LNCAP (cell line): ENCODE data around the gene FZR1.

Source experiments
- CTCF ChIP-seq: fragments of 450-650 bp; IDR thresholded peaks from 2 replicates; pipeline ENCODE4 v1.5.1; 2017; ENCODE audit warnings: mild to moderate bottlenecking

Gene FZR1

DNA sequence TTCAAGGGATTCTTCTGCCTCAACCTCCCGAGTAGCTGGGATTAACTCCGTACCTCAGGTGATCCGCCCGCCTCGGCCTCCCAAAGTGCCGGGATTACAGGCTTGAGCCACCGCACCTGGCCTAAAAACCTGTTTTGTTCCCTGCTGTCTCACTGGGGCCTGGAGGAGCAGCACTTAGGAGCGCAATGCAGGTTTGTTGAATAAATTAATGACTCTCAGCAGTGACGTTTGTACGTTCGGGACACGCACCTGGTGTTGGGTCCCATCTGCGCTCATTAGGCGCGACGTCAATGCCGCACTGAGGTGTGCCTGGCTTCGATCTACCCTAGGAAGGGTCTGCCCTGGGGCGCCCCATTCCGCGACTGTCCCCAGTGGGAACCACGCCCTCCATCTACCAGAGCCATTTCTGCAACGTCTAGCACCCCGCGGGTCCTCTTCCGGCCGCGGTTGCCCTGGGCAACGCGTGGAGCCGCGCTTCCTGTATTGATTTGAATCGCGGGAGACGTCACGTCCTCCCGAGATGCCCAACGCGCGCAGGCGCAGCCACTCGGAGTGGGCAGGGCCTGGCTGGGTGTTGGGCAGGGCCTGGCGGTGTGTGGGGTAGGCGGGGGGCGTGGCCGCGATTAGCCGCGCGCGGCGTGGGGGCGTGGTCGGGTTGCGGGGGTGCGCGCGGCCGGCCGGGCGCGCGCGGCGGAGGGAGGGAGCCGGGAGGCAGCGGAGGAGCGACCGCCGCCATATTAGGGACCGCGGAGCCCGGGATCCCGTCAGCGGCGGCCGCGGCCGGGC lies at the start of gene FZR1:
TSS of gene FZR1 (plus strand) at position 714 of the 786 bp plus-strand sequence. CDS start 16,679 bp downstream, outside the sequence.
- no peak for TF ChIP-seq CTCF

GRCh38 chr19:3456925-3457527 lies 49.1 kb upstream of the FZR1 start:
- TF ChIP-seq CTCF: no peak

- no peak for TF ChIP-seq CTCF
Observed at GRCh38 chr19:3457528-3458228, 48.4 kb upstream of the FZR1 start.

- no peak for TF ChIP-seq CTCF
Observed at GRCh38 chr19:3458229-3459088, 47.7 kb upstream of the FZR1 start.

DNA sequence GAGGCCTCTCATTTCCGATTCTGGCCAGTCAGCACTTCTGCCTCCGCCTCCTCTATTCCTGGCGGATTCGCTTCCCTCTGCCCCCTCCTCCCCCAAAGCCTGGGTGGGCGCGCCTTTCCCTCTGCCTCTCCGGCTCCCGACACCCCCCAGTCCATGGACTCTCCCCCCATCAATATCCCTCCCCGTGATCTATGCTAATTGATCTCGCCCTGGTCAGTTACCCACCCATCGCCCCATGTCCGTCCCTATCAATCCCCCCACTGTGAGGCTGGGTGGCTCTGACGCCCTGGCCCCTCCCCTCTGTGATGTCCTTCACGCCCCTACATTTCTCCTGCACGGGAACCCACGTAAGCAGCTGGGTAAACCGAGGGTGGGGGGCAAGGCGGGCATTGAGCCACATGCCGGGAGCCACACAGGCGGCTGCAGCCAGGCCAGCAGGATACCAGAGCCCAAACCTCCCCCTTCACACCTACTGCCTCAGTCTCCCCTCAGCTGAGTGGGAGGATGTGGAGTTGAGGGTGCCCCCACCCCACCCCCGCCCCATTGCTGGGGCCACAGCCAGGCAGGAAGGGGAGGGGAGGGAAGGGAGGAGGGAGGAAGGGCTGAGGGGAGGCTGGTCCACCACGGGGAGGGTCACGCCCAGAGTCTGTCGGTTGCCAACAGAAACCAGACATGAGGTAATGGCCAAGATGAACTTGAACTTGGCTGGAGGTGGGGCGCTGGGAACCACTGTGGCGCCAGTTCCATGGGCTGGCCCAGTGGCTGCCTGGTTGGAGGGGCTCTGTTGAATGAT lies 46.8 kb upstream of the FZR1 start:
- no peak for TF ChIP-seq CTCF

GRCh38 chr19:3459965-3460582 lies 46.0 kb upstream of the FZR1 start:
- no peak for TF ChIP-seq CTCF
